GM19025 (cell line): ENCODE data around the gene LYST.
A peak's percentile ranks its signal among the peaks of the same experiment; 100 is the strongest.
"Not testable (repeated sequence)": the region's sequence is repeated elsewhere in the genome, so short reads cannot be mapped to it uniquely, and the experiment has no call there.

Experiments used
- ATAC-seq: cut with Tn5 transposase; IDR thresholded peaks from one replicate; pipeline ENCODE4 v1.9.1; 2021; ENCODE audit warnings: mild to moderate bottlenecking, low read depth, moderate library complexity; ENCODE audit not compliant: unreplicated experiment

LYST gene

GRCh38 chr1:235767795-235768194, 98.9 kb downstream of the LYST start:
- peak; percentile 87 for ATAC-seq

GRCh38 chr1:235766794-235767285, 99.9 kb downstream of the LYST start:
- no peak for ATAC-seq

- no peak for ATAC-seq
These were observed 102.7 kb downstream of the LYST start for GRCh38 chr1:235763962-235764361.

GRCh38 chr1:235759336-235759735, 107.4 kb downstream of the LYST start:
- ATAC-seq: no peak

GRCh38 chr1:235758931-235759330, 107.8 kb downstream of the LYST start:
- no peak for ATAC-seq

- ATAC-seq: no peak
These were observed 109.1 kb downstream of the LYST start for GRCh38 chr1:235757587-235758096.

- ATAC-seq: not testable (repeated sequence)
These were observed 112.5 kb downstream of the LYST start for GRCh38 chr1:235754186-235754585.

GRCh38 chr1:235749755-235750300, 116.9 kb downstream of the LYST start:
- ATAC-seq: no peak

GRCh38 chr1:235748747-235749146, 118.0 kb downstream of the LYST start:
- ATAC-seq: no peak

GRCh38 chr1:235746245-235746644, 120.5 kb downstream of the LYST start:
- ATAC-seq: no peak

- ATAC-seq: no peak
These were observed 121.1 kb downstream of the LYST start for GRCh38 chr1:235745503-235746136.

- ATAC-seq: no peak
These were observed 123.6 kb downstream of the LYST start for GRCh38 chr1:235742914-235743599.

GRCh38 chr1:235741294-235741693, 125.4 kb downstream of the LYST start:
- ATAC-seq: no peak

- no peak for ATAC-seq
These were observed 127.1 kb downstream of the LYST start for GRCh38 chr1:235739631-235740030.

- no peak for ATAC-seq
These were observed 127.6 kb downstream of the LYST start for GRCh38 chr1:235739124-235739523.

- no peak for ATAC-seq
These were observed 129.0 kb downstream of the LYST start for GRCh38 chr1:235737751-235738150.

- no peak for ATAC-seq
These were observed 130.4 kb downstream of the LYST start for GRCh38 chr1:235736263-235736662.

- ATAC-seq: no peak
These were observed 131.1 kb downstream of the LYST start for GRCh38 chr1:235735621-235736020.

GRCh38 chr1:235734335-235734734, 132.4 kb downstream of the LYST start:
- ATAC-seq: no peak

- no peak for ATAC-seq
These were observed 136.7 kb downstream of the LYST start for GRCh38 chr1:235730007-235730406.

GRCh38 chr1:235726557-235726956, 140.1 kb downstream of the LYST start:
- ATAC-seq: no peak

- no peak for ATAC-seq
These were observed 141.3 kb downstream of the LYST start for GRCh38 chr1:235725434-235725833.
